Brain microvascular endothelial cell (primary cell): ENCODE measurements around the gene HIVEP3.

Experiments used
- DNase-seq: peaks from one replicate; pipeline ENCODE4 v3.0.0-alpha.2; 2020
- H3K27ac ChIP-seq: fragments of 250-450 bp; sonication (Bioruptor Pico); 2 replicates; pipeline ENCODE4 v1.5.1; 2020; ENCODE audit warnings: mild to moderate bottlenecking, moderate library complexity
- H3K27me3 ChIP-seq: fragments of 250-450 bp; sonication (Bioruptor Pico); replicated peaks from 2 replicates; pipeline ENCODE4 v1.5.1; 2020; ENCODE audit warnings: mild to moderate bottlenecking
- H3K36me3 ChIP-seq: fragments of 250-450 bp; sonication (Bioruptor Pico); replicated peaks from 2 replicates; pipeline ENCODE4 v1.5.1; 2020; ENCODE audit warnings: mild to moderate bottlenecking
- H3K4me3 ChIP-seq: 2 replicates; pipeline ENCODE4 v1.5.1; 2011; ENCODE audit warnings: low read depth, mild to moderate bottlenecking, control low read depth, low read length, moderate library complexity
- in situ Hi-C: cut with HindIII; loops from 2 replicates; pipeline ENCODE4 v1.10.0; 2017; ENCODE audit warnings: low sequenced_read_pairs, low pct_ligation_motif_present
- TF ChIP-seq, protein P1 (sequence below): IDR thresholded peaks from 2 replicates; pipeline ENCODE4 v1.5.1; 2011; ENCODE audit warnings: low read depth, mild to moderate bottlenecking, moderate library complexity, low read length, control low read depth, inconsistent platforms; ENCODE audit errors: missing control alignments

The HIVEP3 gene

DNA sequence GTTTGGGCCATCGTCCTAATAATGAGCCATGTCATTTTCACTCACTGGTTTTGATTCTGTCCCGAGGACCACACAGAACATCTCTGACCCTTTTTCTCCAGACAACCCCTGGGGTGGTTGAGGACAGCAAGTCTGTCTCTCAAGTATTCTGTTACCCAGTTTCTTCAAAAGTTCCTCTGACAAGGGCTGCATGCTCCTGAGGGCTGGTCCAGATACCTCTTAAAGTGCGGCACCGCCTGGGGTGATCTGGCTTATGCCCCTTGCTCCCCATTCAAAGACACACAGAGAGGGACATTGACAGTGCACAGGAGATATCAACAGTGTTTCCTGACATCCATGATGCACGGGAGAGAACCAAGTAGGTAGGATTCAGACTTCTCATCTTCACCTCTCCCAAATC lies 301.4 kb downstream of the HIVEP3 start:
- H3K36me3 ChIP-seq, result no peaks in the 10 kb centered on the region
- no peak overlapping the region for H3K27ac ChIP-seq
- TF ChIP-seq, protein P1, sequence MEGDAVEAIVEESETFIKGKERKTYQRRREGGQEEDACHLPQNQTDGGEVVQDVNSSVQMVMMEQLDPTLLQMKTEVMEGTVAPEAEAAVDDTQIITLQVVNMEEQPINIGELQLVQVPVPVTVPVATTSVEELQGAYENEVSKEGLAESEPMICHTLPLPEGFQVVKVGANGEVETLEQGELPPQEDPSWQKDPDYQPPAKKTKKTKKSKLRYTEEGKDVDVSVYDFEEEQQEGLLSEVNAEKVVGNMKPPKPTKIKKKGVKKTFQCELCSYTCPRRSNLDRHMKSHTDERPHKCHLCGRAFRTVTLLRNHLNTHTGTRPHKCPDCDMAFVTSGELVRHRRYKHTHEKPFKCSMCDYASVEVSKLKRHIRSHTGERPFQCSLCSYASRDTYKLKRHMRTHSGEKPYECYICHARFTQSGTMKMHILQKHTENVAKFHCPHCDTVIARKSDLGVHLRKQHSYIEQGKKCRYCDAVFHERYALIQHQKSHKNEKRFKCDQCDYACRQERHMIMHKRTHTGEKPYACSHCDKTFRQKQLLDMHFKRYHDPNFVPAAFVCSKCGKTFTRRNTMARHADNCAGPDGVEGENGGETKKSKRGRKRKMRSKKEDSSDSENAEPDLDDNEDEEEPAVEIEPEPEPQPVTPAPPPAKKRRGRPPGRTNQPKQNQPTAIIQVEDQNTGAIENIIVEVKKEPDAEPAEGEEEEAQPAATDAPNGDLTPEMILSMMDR, result no peak
- DNase-seq, result no peak
- no peak overlapping the region for H3K4me3 ChIP-seq
- in situ Hi-C loops, result no loop called here
- H3K27me3 ChIP-seq, result no peaks in the 10 kb centered on the region

DNA sequence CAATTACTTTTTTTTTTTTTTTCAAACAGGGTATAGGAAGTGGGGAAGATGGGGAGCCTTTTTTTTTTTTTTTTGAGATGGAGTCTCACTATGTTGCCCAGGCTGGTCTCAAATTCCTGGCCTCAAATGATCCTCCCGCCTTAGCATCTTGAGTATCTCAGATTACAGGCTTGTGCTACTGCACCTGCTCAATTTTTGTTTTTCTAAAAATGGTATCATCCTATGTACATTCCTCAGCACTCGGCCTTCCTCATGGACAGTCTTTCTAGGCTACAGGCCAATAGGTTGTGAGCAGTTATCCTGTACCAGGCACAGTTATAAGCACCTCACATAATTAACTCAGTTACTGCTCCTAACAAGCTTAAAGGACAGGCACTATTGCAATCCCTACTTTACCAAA lies 302.2 kb downstream of the HIVEP3 start:
- H3K4me3 ChIP-seq, result no peak overlapping the region
- TF ChIP-seq, protein P1, result no peak
- no peaks in the 10 kb centered on the region for H3K36me3 ChIP-seq
- in situ Hi-C loops, result no loop called here
- no peak overlapping the region for H3K27ac ChIP-seq
- no peak for DNase-seq
- H3K27me3 ChIP-seq, result no peaks in the 10 kb centered on the region

DNA sequence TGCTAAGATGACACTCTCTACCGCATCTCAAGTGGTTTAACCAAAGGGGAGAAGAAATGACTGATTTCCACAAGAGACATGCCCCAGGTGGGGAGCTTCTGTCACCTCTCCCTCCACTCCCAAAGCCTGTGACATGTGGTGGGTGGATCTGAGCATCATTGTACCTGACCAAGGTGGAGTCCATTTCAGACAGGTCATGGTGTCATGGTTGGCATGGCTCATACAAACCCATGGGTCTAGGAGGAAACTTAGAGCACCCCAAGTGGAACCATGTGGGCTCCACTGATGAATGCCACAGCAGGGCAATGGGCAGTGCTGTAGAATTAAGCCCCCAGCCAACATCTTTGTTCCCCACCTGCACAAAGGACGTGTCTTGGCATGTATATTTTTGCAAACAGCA lies 302.7 kb downstream of the HIVEP3 start:
- in situ Hi-C loops, result no loop called here
- Histone ChIP-seq H3K27me3 (no peaks in the 10 kb centered on the region), H3K27ac (no peak overlapping the region), H3K36me3 (no peaks in the 10 kb centered on the region), H3K4me3 (no peak overlapping the region)
- TF ChIP-seq, protein P1, result no peak
- DNase-seq, result no peak

DNA sequence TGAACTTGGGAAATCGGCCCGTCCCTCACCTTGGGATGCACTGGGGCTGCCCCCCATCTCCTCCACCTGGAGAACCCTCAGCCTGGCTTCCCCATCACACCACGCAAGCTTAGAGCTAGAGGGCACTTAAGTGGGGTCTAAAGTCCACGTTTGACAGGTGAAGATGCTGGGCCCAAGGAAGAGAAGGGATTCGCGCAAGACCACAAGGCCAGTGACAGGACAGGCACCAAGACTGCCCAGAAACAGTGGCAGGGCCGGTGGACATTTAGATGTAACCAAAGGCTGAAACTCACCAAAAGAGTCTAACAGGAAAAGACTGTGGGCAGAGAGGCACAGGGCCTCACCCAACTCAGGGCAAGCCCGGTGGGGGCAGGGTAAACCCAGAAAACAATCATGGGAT lies 303.4 kb downstream of the HIVEP3 start:
- in situ Hi-C loops, result no loop called here
- Histone ChIP-seq H3K4me3 (no peak overlapping the region), H3K27me3 (no peaks in the 10 kb centered on the region), H3K36me3 (no peaks in the 10 kb centered on the region), H3K27ac (no peak overlapping the region)
- TF ChIP-seq, protein P1, result no peak
- DNase-seq, result no peak

DNA sequence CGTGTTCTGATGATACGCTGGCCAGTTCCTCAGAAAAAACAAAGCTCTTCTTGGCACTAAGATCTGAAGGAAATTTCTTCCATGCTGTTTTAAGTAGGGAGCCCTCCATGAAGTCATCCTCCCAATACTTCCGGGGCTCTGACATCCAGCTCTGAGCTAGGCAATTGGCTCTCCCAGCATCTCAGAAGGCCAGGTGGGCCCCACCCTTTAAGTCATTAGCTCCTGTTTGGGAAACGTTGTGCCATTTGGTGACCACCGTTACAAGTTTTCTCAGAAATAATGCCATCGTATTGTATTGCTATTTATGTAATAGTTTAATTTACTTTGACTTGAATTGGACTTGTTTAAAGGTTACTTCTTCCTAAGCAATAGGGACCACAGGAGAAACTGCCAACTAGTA lies 303.9 kb downstream of the HIVEP3 start:
- in situ Hi-C loops, result no loop called here
- Histone ChIP-seq H3K27me3 (no peaks in the 10 kb centered on the region), H3K36me3 (no peaks in the 10 kb centered on the region), H3K4me3 (no peak overlapping the region), H3K27ac (no peak overlapping the region)
- TF ChIP-seq, protein P1, result no peak
- DNase-seq, result no peak
